Choroid plexus epithelial cell (primary cell): ENCODE results near the gene ADAM12.

Experiments
- DNase-seq: peaks from one replicate; pipeline ENCODE4 v3.0.0-alpha.2; 2010; ENCODE audit warnings: low read depth
- H3K4me3 ChIP-seq: 2 replicates; pipeline ENCODE4 v1.5.1; 2011; ENCODE audit warnings: low read depth, mild to moderate bottlenecking, control low read depth, low read length, moderate library complexity
- CTCF ChIP-seq: conservative IDR thresholded peaks from 2 replicates; pipeline ENCODE4 v1.5.1; 2011; ENCODE audit warnings: low read depth, mild to moderate bottlenecking, control low read depth, inconsistent platforms, low read length, moderate library complexity

ADAM12 gene

GRCh38 chr10:126130271-126130710 is 258.0 kb downstream of the ADAM12 start:
- DNase-seq, result no peak
- no peak overlapping the region for H3K4me3 ChIP-seq
- no peak for TF ChIP-seq CTCF

GRCh38 chr10:126129026-126129425 is 259.3 kb downstream of the ADAM12 start:
- no peak for DNase-seq
- no peak for TF ChIP-seq CTCF

GRCh38 chr10:126128581-126128980 is 259.7 kb downstream of the ADAM12 start:
- no peak for TF ChIP-seq CTCF
- H3K4me3 ChIP-seq, result no peak overlapping the region
- DNase-seq, result no peak

More at GRCh38 chr10:126129026-126129425, 259.3 kb downstream of the ADAM12 start:
- no peak overlapping the region for H3K4me3 ChIP-seq

- no peak overlapping the region for H3K4me3 ChIP-seq
- no peak for DNase-seq
- TF ChIP-seq CTCF, result no peak
Measured at GRCh38 chr10:126127481-126128029, 260.7 kb downstream of the ADAM12 start.

- no peak for DNase-seq
- no peak overlapping the region for H3K4me3 ChIP-seq
- TF ChIP-seq CTCF, result no peak
Measured at GRCh38 chr10:126126866-126127265, 261.4 kb downstream of the ADAM12 start.

GRCh38 chr10:126126023-126126422 is 262.3 kb downstream of the ADAM12 start:
- TF ChIP-seq CTCF, result no peak
- no peak overlapping the region for H3K4me3 ChIP-seq
- DNase-seq, result no peak

GRCh38 chr10:126124668-126125349 is 263.5 kb downstream of the ADAM12 start:
- no peak overlapping the region for H3K4me3 ChIP-seq
- TF ChIP-seq CTCF, result no peak
- peak; percentile 45 for DNase-seq
